H9 (cell line): ENCODE measurements around the gene CRAT. TPM values are rescaled to one million over a fixed set of nuclear protein-coding genes. Genes with fewer than 3 reads are reported as not detected.

Experiments used
- DNase-seq: peaks from one replicate; pipeline ENCODE4 v3.0.0-alpha.2; 2017
- H2AFZ ChIP-seq: one replicate; pipeline ENCODE4 v1.6.1; 2013; ENCODE audit warnings: mild to moderate bottlenecking, low read length, control low read depth, moderate library complexity
- H2AK5ac ChIP-seq: 2 replicates; pipeline ENCODE4 v1.6.1; 2013; ENCODE audit warnings: low read length, control low read depth, mixed read lengths; ENCODE audit not compliant: insufficient read length
- H2BK120ac ChIP-seq: one replicate; pipeline ENCODE4 v1.6.1; 2013; ENCODE audit warnings: low read depth, mild to moderate bottlenecking, low read length, control low read depth, inconsistent platforms; ENCODE audit not compliant: poor library complexity, severe bottlenecking
- H2BK12ac ChIP-seq: 2 replicates; pipeline ENCODE4 v1.6.1; 2013; ENCODE audit warnings: low read length, control low read depth, mixed read lengths, low read depth; ENCODE audit not compliant: insufficient read length
- H2BK15ac ChIP-seq: 2 replicates; pipeline ENCODE4 v1.6.1; 2013; ENCODE audit warnings: low read depth, low read length, control low read depth
- H2BK20ac ChIP-seq: one replicate; pipeline ENCODE4 v1.6.1; 2013; ENCODE audit warnings: low read depth, mild to moderate bottlenecking, low read length, control low read depth, inconsistent platforms; ENCODE audit not compliant: poor library complexity, severe bottlenecking
- H2BK5ac ChIP-seq: 2 replicates; pipeline ENCODE4 v1.6.1; 2013; ENCODE audit warnings: low read length, control low read depth, mixed read lengths; ENCODE audit not compliant: insufficient read length
- H3K14ac ChIP-seq: 2 replicates; pipeline ENCODE4 v1.6.1; 2013; ENCODE audit warnings: low read length, control low read depth; ENCODE audit not compliant: insufficient read depth
- H3K18ac ChIP-seq: 2 replicates; pipeline ENCODE4 v1.6.1; 2013; ENCODE audit warnings: low read depth, mild to moderate bottlenecking, mixed read lengths, low read length, control low read depth; ENCODE audit not compliant: insufficient read length
- H3K23ac ChIP-seq: 2 replicates; pipeline ENCODE4 v1.6.1; 2013; ENCODE audit warnings: low read length, control low read depth, mixed read lengths, low read depth; ENCODE audit not compliant: insufficient read length
- H3K23me2 ChIP-seq: 2 replicates; pipeline ENCODE4 v1.6.1; 2013; ENCODE audit warnings: low read depth, mild to moderate bottlenecking, mixed read lengths, low read length, control low read depth; ENCODE audit not compliant: insufficient read length, poor library complexity, severe bottlenecking
- H3K27ac ChIP-seq: 2 replicates; pipeline ENCODE4 v1.5.1; 2013; ENCODE audit warnings: low read length, control low read depth, mixed read lengths, low read depth; ENCODE audit not compliant: insufficient read length
- H3K27me3 ChIP-seq: 2 replicates; pipeline ENCODE4 v1.6.1; 2013; ENCODE audit warnings: low read length, control low read depth, inconsistent platforms; ENCODE audit not compliant: insufficient read depth
- H3K4ac ChIP-seq: 2 replicates; pipeline ENCODE4 v1.6.1; 2013; ENCODE audit warnings: low read depth, mild to moderate bottlenecking, control low read depth, inconsistent platforms, low read length, moderate library complexity
- H3K4me1 ChIP-seq: 2 replicates; pipeline ENCODE4 v1.6.1; 2013; ENCODE audit warnings: low read length, control low read depth, inconsistent platforms; ENCODE audit not compliant: insufficient read depth
- H3K4me2 ChIP-seq: 2 replicates; pipeline ENCODE4 v1.6.1; 2013; ENCODE audit warnings: low read length, control low read depth, mixed read lengths; ENCODE audit not compliant: insufficient read length, insufficient read depth
- H3K56ac ChIP-seq: 2 replicates; pipeline ENCODE4 v1.6.1; 2013; ENCODE audit warnings: low read depth, mild to moderate bottlenecking, mixed read lengths, low read length, control low read depth; ENCODE audit not compliant: insufficient read length
- H3K79me1 ChIP-seq: 2 replicates; pipeline ENCODE4 v1.6.1; 2013; ENCODE audit warnings: low read depth, mild to moderate bottlenecking, moderate library complexity, low read length, control low read depth, inconsistent platforms; ENCODE audit not compliant: insufficient read depth, poor library complexity, severe bottlenecking
- H3K79me2 ChIP-seq: 2 replicates; pipeline ENCODE4 v1.6.1; 2013; ENCODE audit warnings: low read length, control low read depth, inconsistent platforms; ENCODE audit not compliant: insufficient read depth
- H3K9ac ChIP-seq: 2 replicates; pipeline ENCODE4 v1.6.1; 2013; ENCODE audit warnings: low read length, control low read depth, mixed read lengths; ENCODE audit not compliant: insufficient read length; ENCODE audit errors: extremely low read depth
- H3K9me3 ChIP-seq: one replicate; pipeline ENCODE4 v1.6.1; 2013; ENCODE audit warnings: low read depth, low read length, inconsistent platforms; ENCODE audit not compliant: control insufficient read depth
- H3T11ph ChIP-seq: one replicate; pipeline ENCODE4 v1.6.1; 2013; ENCODE audit warnings: mild to moderate bottlenecking, low read length, control low read depth, inconsistent platforms
- H4K20me1 ChIP-seq: one replicate; pipeline ENCODE4 v1.6.1; 2013; ENCODE audit not compliant: control insufficient read depth, insufficient read length, insufficient read depth
- H4K5ac ChIP-seq: 2 replicates; pipeline ENCODE4 v1.6.1; 2013; ENCODE audit warnings: low read depth, mild to moderate bottlenecking, mixed read lengths, low read length, control low read depth; ENCODE audit not compliant: insufficient read length
- H4K8ac ChIP-seq: replicated peaks from 2 replicates; pipeline ENCODE4 v1.6.1; 2013; ENCODE audit warnings: low read length, control low read depth, mixed read lengths, low read depth; ENCODE audit not compliant: insufficient read length
- H4K91ac ChIP-seq: 2 replicates; pipeline ENCODE4 v1.6.1; 2013; ENCODE audit warnings: low read depth, mild to moderate bottlenecking, moderate library complexity, mixed read lengths, low read length, control low read depth; ENCODE audit not compliant: insufficient read length
- H3K27ac Mint-ChIP-seq, 3 experiments: 2 replicates in 2 of 3; 3 replicates in 1 of 3; pipeline ENCODE4 v1.8.0; 2020 to 2021; ENCODE audit warnings: mixed read lengths in 3 of 3, mild to moderate bottlenecking in 1 of 3, moderate library complexity in 1 of 3
- H3K27me3 Mint-ChIP-seq: 2 replicates; pipeline ENCODE4 v1.8.0; 2021; ENCODE audit warnings: low read depth, mild to moderate bottlenecking, moderate library complexity, mixed read lengths
- H3K36me3 Mint-ChIP-seq, 3 experiments: 2 replicates in 2 of 3; 3 replicates in 1 of 3; pipeline ENCODE4 v1.8.0; 2020 to 2021; ENCODE audit warnings: low read depth in 3 of 3, mixed read lengths in 3 of 3; ENCODE audit not compliant: insufficient read depth in 1 of 3
- H3K4me1 Mint-ChIP-seq, 2 experiments: 2 replicates each; pipeline ENCODE4 v1.8.0; 2020; ENCODE audit warnings: mixed read lengths in 2 of 2
- H3K4me3 Mint-ChIP-seq, 2 experiments: 2 replicates in 1 of 2; 3 replicates in 1 of 2; pipeline ENCODE4 v1.8.0; 2020 to 2021; ENCODE audit warnings: mild to moderate bottlenecking in 2 of 2, mixed read lengths in 2 of 2, moderate library complexity in 1 of 2
- H3K9me3 Mint-ChIP-seq, 2 experiments: 2 replicates in 1 of 2; 3 replicates in 1 of 2; pipeline ENCODE4 v1.8.0; 2020; ENCODE audit warnings: mild to moderate bottlenecking in 2 of 2, mixed read lengths in 2 of 2, moderate library complexity in 1 of 2
- CTCF ChIP-seq: fragments of 200-600 bp; sonication (generic); conservative IDR thresholded peaks from 3 replicates; pipeline ENCODE4 v1.8.0; 2021; ENCODE audit warnings: antibody characterized with exemption, mild to moderate bottlenecking
- WGBS: extraction: QIAGEN DNeasy Blood & Tissue Kit; methylation state at CpG from one replicate; pipeline ENCODE4 v1.1.7; 2013; ENCODE audit warnings: missing lambda C conversion rate, low lambda C conversion rate, mixed read lengths; ENCODE audit not compliant: insufficient read length; ENCODE audit errors: extremely low coverage; 5-methylcytosine and 5-hydroxymethylcytosine counted together
- total RNA-seq: library from RNA; stranded (reverse); gene quantifications from 2 replicates; pipeline ENCODE4 v1.2.1, GENCODE V29; 2021

The CRAT gene
- total RNA-seq, 1 experiment from 2014 or later: 15.0 TPM

GRCh38 chr9:129064499-129064908 lies 46.1 kb downstream of the CRAT start:
- Histone ChIP-seq H2BK15ac (no peak overlapping the region), H4K8ac (no peak overlapping the region), H2BK12ac (no peak overlapping the region), H3K23me2 (no peaks in the 10 kb centered on the region), H4K20me1 (no peaks in the 10 kb centered on the region), H2BK20ac (no peak overlapping the region), H3K4me2 (no peak overlapping the region), H3K56ac (no peak overlapping the region), H3K27ac (no peak overlapping the region), H3K79me1 (no peaks in the 10 kb centered on the region), H3K27me3 (no peaks in the 10 kb centered on the region), H3K23ac (no peak overlapping the region), H2BK120ac (no peak overlapping the region), H3K9me3 (no peaks in the 10 kb centered on the region), H2AFZ (no peak overlapping the region), H2BK5ac (no peak overlapping the region), H3K18ac (no peak overlapping the region), H3K9ac (no peak overlapping the region), H4K91ac (no peak overlapping the region), H3T11ph (no peak overlapping the region), H3K4me1 (no peaks in the 10 kb centered on the region), H3K14ac (no peak overlapping the region), H4K5ac (no peak overlapping the region), H3K4ac (no peak overlapping the region), H2AK5ac (no peak overlapping the region), H3K79me2 (no peaks in the 10 kb centered on the region)
- H3K27me3 Mint-ChIP-seq: no peaks in the 10 kb centered on the region; the same call in 1 of the 2 replicates
- H3K36me3 Mint-ChIP-seq: peaks cover 23 to 57% (median 53%) of the 10 kb centered on the region in 3 experiments; a peak in 6 of 7 replicates
- WGBS: no CpG with 5 or more reads among the region's 8 CpGs
- no peak overlapping the region for H3K4me3 Mint-ChIP-seq
- no peak for DNase-seq
- no peaks in the 10 kb centered on the region for H3K9me3 Mint-ChIP-seq
- H3K27ac Mint-ChIP-seq: no peak overlapping the region
- no peaks in the 10 kb centered on the region for H3K4me1 Mint-ChIP-seq
- no peak for TF ChIP-seq CTCF
